Karpas-422 (cell line): ENCODE results near the gene CEP85. TPM values are rescaled to one million over a fixed set of nuclear protein-coding genes. Genes with fewer than 3 reads are reported as not detected.
A peak's percentile ranks its signal among the peaks of the same experiment; 100 is the strongest.

Experiments used
- DNase-seq: peaks from one replicate; pipeline ENCODE4 v3.0.0-alpha.2; 2015
- H2AFZ ChIP-seq: fragments of 200-600 bp; sonication (generic); 2 replicates; pipeline ENCODE4 v1.6.1; 2014; ENCODE audit warnings: antibody characterized with exemption, low read length, mixed read lengths
- H3K27ac ChIP-seq: fragments of 200-600 bp; sonication (generic); 2 replicates; pipeline ENCODE4 v1.5.1; 2014; ENCODE audit warnings: mild to moderate bottlenecking, low read length, moderate library complexity
- H3K27me3 ChIP-seq: fragments of 200-600 bp; sonication (generic); 2 replicates; pipeline ENCODE4 v1.6.1; 2014; ENCODE audit warnings: low read length, mixed read lengths
- H3K36me3 ChIP-seq: fragments of 200-600 bp; sonication (generic); 2 replicates; pipeline ENCODE4 v1.6.1; 2014; ENCODE audit warnings: low read length, mixed read lengths; ENCODE audit not compliant: insufficient read depth
- H3K4me1 ChIP-seq: fragments of 200-600 bp; sonication (generic); 2 replicates; pipeline ENCODE4 v1.6.1; 2014; ENCODE audit warnings: mild to moderate bottlenecking, low read length, mixed read lengths
- H3K4me2 ChIP-seq: fragments of 200-600 bp; sonication (generic); 2 replicates; pipeline ENCODE4 v1.6.1; 2014; ENCODE audit warnings: low read length, low read depth, mild to moderate bottlenecking; ENCODE audit not compliant: poor library complexity, severe bottlenecking
- H3K4me3 ChIP-seq: fragments of 200-600 bp; sonication (generic); 2 replicates; pipeline ENCODE4 v1.5.1; 2014; ENCODE audit warnings: mild to moderate bottlenecking, antibody characterized with exemption, low read length, mixed read lengths
- H3K79me2 ChIP-seq: fragments of 200-600 bp; sonication (generic); 2 replicates; pipeline ENCODE4 v1.6.1; 2014; ENCODE audit warnings: mild to moderate bottlenecking, low read length, mixed read lengths
- H3K9ac ChIP-seq: fragments of 200-600 bp; sonication (generic); 2 replicates; pipeline ENCODE4 v1.6.0; 2014; ENCODE audit warnings: low read length
- H3K9me2 ChIP-seq: fragments of 200-600 bp; sonication (generic), shearing (Covaris generic); replicated peaks from 2 replicates; pipeline ENCODE4 v1.6.0; 2014; ENCODE audit warnings: mild to moderate bottlenecking, low read length, moderate library complexity; ENCODE audit not compliant: insufficient read depth
- H3K9me3 ChIP-seq: fragments of 300-700, 200-600 bp; sonication (generic); 2 replicates; pipeline ENCODE4 v1.6.1; 2014; ENCODE audit warnings: low read length, mixed read lengths
- H4K20me1 ChIP-seq: fragments of 200-600 bp; sonication (generic); 2 replicates; pipeline ENCODE4 v1.6.1; 2014; ENCODE audit warnings: mild to moderate bottlenecking, antibody characterized with exemption, low read length, low read depth; ENCODE audit not compliant: insufficient read depth
- total RNA-seq: library from RNA; depleted of rRNA; stranded (reverse); fragments of >200 nt; shearing (Covaris generic); gene quantifications from 2 replicates; pipeline ENCODE4 v1.2.3, GENCODE V29; 2014; ENCODE audit warnings: low replicate concordance

CEP85 gene
- total RNA-seq, 1 experiment from 2014 or later, result 23.8 TPM

DNA sequence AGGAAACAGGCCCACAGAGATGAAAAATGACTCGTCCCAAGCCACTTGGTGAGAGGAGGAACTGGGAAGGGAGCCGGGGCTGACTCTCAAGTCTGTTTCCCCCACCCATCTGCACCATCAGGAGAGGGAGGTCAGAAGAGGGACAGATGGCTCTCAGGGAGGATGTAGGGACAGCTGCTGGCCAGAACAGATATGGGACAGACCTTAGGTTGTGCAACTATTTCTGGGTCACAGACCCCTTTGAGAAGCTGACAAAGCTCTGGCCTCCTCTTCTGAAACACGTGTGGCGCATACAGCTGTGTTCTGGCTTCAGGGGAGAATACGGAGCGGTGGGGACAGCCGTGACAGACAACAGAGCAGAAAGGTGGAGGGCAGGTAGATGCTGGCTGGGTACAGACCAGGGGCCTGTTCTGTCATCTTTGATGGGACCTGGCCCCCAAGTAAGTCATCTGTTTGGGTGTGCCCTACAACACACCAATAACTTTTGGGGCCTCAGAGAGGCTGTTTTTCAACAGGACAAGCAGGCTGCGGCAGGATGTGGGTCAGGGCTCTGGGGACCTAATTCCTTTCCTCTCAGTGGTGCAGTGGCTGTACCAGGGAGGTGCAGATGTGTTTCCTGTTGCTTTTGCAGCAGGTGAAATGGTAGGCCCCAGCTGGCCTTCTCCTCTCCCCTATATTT lies 53.2 kb downstream of the CEP85 start:
- Histone ChIP-seq H3K4me2 (peak overlapping the region; percentile 62), H3K4me3 (peak overlapping the region; percentile 13; the same call in 1 of the 2 replicates), H3K9me2 (no peaks in the 10 kb centered on the region), H3K4me1 (peaks cover 100% of the 10 kb centered on the region), H3K27ac (peak overlapping the region; percentile 98), H3K36me3 (no peaks in the 10 kb centered on the region; the same call in 1 of the 2 replicates), H4K20me1 (no peaks in the 10 kb centered on the region), H3K9ac (peak overlapping the region; percentile 85), H3K27me3 (no peaks in the 10 kb centered on the region), H3K9me3 (no peaks in the 10 kb centered on the region), H3K79me2 (no peaks in the 10 kb centered on the region), H2AFZ (no peak overlapping the region)
- peak; percentile 82 for DNase-seq

DNA sequence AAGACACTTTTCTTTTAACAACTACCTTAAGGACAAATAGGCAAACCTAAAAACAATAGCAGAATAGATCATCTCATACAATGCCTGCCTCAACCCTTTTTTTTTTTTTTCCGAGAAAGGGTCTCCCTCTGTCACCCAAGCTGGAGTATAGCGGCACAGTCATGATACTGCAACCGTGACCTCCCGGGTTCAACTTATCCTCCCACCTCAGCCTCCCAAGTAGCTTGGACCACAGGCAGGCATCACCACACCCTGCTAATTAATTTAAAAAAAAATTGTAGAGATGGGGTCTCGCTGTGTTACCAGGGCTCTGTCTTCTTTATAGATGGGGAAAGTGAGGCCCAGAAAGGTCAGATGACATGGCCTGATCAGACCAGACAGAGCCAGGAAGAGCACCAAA lies 53.8 kb downstream of the CEP85 start:
- no peaks in the 10 kb centered on the region for H3K79me2 ChIP-seq
- DNase-seq, result no peak
- H3K9me2 ChIP-seq, result no peaks in the 10 kb centered on the region
- H3K9me3 ChIP-seq, result no peaks in the 10 kb centered on the region
- no peaks in the 10 kb centered on the region for H3K27me3 ChIP-seq
- peaks cover 100% of the 10 kb centered on the region for H3K4me1 ChIP-seq
- peak overlapping the region; percentile 98 for H3K27ac ChIP-seq
- H3K4me2 ChIP-seq, result peak overlapping the region; percentile 62
- peak overlapping the region; percentile 13; the same call in 1 of the 2 replicates for H3K4me3 ChIP-seq
- peak overlapping the region; percentile 85 for H3K9ac ChIP-seq
- no peak overlapping the region for H2AFZ ChIP-seq
- no peaks in the 10 kb centered on the region for H3K36me3 ChIP-seq
- no peaks in the 10 kb centered on the region for H4K20me1 ChIP-seq

DNA sequence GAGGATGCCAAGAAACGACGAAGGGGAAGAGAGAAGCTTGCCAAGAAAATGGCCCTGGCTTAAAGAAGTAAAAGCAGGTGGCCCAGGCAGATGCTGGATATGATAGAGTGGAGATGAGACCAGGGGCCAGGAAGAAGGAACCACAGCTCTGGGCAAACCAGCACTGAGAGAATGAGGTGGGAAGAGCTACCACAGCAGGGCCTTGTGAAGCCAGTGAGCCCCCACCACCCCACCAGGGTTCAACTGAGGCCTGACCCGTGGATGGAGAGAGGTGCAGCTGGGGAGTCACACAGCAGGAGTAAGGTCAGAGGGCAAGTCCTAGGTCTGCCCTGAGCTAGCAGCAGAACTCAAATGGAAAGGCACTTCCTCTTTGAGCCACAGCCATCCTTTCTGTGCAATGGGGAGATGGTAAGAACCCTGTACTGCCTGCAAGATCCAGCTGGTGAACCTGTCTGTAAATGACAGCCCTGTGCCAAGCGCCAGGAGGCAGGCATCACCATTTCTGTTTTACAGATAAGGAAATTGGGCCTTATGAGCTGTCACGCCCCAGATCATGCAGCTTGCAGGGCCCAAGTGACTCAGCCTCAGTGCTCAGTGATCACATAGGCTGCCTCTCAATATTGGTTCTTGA lies 54.4 kb downstream of the CEP85 start:
- H3K9ac ChIP-seq, result peak overlapping the region; percentile 85
- H3K4me3 ChIP-seq, result peak overlapping the region; percentile 17; the same call in 1 of the 2 replicates
- no peak overlapping the region for H2AFZ ChIP-seq

DNA sequence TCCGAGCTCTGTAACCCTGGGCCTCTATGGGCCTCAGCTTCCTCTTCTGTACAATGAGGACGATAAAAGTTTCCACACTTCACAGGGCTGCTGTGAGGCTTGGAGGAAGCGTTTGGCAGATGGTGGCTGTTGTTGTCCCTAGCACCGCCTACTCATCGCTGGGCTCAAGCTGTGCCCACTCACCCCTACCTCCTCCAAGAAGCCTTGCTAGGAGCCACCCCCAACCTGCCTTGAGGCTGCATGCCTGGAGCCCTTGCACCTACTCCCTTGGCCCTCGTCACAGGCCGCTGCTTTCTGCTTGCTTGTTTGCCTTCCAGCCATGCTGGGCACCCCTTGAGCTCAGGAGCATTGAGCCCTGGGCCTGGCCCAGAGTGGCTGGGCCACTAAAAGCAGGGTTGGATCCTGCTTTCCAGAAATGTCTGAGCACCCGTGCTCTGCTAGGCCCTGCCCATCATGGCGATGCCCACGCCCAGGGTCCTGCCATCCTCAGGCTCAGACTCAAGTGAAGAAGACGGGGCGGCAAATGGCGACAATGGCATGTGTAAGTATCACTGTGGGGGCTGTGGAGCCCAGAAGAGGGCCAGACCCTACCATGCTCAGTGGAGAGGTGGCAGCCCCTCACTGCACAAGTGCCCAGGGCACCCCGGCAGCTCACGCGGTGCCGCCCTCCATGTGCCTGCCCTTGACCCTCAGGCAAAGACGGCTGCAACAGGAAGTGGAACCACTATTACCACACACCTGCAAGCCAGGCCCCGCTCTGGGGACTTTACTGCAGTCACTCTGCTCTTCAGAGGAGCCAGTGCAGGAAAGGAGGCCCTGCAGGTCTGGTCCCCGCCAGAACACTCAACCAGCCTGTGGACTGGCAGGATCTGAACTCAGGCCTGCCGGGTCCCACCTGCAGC lies 55.4 kb downstream of the CEP85 start:
- peaks cover 88% of the 10 kb centered on the region for H3K4me1 ChIP-seq
- H4K20me1 ChIP-seq, result no peaks in the 10 kb centered on the region
- peak overlapping the region; percentile 62 for H3K4me2 ChIP-seq
- H3K36me3 ChIP-seq, result no peaks in the 10 kb centered on the region
- H3K9ac ChIP-seq, result peak overlapping the region; percentile 85
- no peaks in the 10 kb centered on the region for H3K9me2 ChIP-seq
- peak overlapping the region; percentile 98 for H3K27ac ChIP-seq
- peak; percentile 96 for DNase-seq
- H3K27me3 ChIP-seq, result no peaks in the 10 kb centered on the region
- peak overlapping the region; percentile 49; the same call in 1 of the 2 replicates for H3K4me3 ChIP-seq
- no peak overlapping the region for H2AFZ ChIP-seq
- no peaks in the 10 kb centered on the region for H3K9me3 ChIP-seq
- H3K79me2 ChIP-seq, result no peaks in the 10 kb centered on the region

More for the DNA sequence above, 54.4 kb downstream of the CEP85 start:
- Histone ChIP-seq H3K27ac (peak overlapping the region; percentile 98), H4K20me1 (no peaks in the 10 kb centered on the region), H3K79me2 (no peaks in the 10 kb centered on the region), H3K9me2 (no peaks in the 10 kb centered on the region), H3K9me3 (no peaks in the 10 kb centered on the region), H3K36me3 (no peaks in the 10 kb centered on the region), H3K27me3 (no peaks in the 10 kb centered on the region), H3K4me1 (peaks cover 98% of the 10 kb centered on the region), H3K4me2 (peak overlapping the region; percentile 62)
- DNase-seq, result peak; percentile 89

DNA sequence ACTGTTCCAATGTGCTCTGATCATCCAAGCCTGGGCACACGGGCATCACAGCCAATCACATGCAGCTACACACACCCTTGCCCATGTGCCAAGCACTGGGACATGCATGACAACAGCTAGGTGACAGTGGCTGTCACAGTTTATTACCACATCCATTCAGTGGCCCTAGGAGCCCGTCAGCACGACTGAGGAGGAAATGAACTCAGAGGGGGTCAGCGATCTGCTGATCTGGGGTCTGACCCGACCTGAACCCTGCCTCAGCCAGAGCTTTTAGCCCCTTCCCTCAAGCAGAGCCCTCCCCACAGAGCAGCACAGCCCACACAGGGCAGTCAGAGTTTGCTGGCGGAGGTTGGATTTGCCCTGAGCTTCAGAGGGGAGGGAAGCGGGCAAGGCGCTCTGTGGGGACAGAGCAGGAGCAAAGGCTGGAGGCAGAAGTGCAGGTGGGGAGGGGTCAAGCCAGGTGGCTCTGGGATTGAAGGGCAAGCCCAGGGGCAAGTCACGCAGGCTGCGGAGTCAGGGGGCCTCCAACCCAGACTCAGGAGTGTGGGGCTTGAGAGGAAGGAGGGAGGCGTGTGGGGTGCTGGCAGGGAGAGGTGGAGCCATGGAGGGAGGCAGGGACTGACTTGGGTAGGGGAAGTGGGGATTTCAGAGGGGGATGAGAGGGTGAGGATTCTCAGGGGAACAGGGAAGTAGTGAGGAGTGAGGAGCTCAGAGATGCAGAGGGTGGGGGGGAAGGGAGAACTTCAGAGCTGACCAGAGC lies 56.3 kb downstream of the CEP85 start:
- Histone ChIP-seq H3K4me1 (peaks cover 79% of the 10 kb centered on the region), H3K27me3 (no peaks in the 10 kb centered on the region), H3K79me2 (no peaks in the 10 kb centered on the region), H3K4me2 (peak overlapping the region; percentile 62), H4K20me1 (no peaks in the 10 kb centered on the region), H3K27ac (peak overlapping the region; percentile 98), H3K36me3 (no peaks in the 10 kb centered on the region), H3K4me3 (peak overlapping the region; percentile 49; the same call in 1 of the 2 replicates), H3K9me3 (no peaks in the 10 kb centered on the region), H2AFZ (no peak overlapping the region), H3K9ac (peak overlapping the region; percentile 85), H3K9me2 (no peaks in the 10 kb centered on the region)
- peak; percentile 63 for DNase-seq

DNA sequence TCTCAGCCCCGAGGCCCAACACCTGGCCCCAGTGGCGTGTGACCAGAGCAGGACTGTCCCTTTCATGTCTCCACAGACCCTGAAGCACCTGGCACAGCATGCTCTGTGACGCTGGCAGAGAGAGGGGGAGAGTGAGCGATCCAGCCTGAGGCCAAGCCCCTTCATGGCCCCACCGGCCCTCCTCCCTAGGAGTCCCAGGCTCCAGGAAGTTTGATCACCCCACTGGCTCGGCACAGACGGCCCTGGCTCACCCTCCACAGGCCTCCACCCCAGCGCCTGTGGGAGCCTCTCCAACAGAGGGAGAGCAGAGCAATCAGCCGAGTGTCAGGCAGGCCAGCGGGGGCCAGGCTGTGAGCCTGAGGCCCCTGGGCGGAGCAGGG lies 56.9 kb downstream of the CEP85 start:
- H3K9me2 ChIP-seq, result no peaks in the 10 kb centered on the region
- no peaks in the 10 kb centered on the region for H3K27me3 ChIP-seq
- H2AFZ ChIP-seq, result no peak overlapping the region
- H3K4me1 ChIP-seq, result peaks cover 73% of the 10 kb centered on the region
- H3K9ac ChIP-seq, result peak overlapping the region; percentile 85
- H3K4me3 ChIP-seq, result peak overlapping the region; percentile 49; the same call in 1 of the 2 replicates
- peak overlapping the region; percentile 98 for H3K27ac ChIP-seq
- no peaks in the 10 kb centered on the region for H4K20me1 ChIP-seq
- peak overlapping the region; percentile 62 for H3K4me2 ChIP-seq
- H3K36me3 ChIP-seq, result no peaks in the 10 kb centered on the region
- DNase-seq, result no peak
- no peaks in the 10 kb centered on the region for H3K79me2 ChIP-seq
- H3K9me3 ChIP-seq, result no peaks in the 10 kb centered on the region

DNA sequence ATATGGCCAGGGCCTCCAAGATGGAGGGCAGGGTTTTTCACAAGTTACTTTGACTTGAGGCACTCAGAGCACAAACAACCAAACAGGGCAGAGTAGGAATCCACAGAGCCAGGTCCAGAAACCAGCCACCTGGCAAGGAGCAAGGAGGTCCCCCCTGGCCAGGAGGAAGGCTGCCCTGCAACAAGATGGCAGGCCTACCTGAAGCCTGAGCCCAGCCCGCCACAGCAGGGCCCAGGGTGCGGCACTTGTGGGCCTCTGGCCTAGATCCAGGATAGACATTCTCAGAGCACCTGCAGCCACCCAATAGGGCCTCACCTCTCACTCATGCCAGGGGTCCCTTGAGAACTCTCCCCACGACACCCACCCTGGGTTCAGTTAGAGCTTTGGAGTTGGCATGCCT lies 57.4 kb downstream of the CEP85 start:
- Histone ChIP-seq H3K9me2 (no peaks in the 10 kb centered on the region), H3K79me2 (no peaks in the 10 kb centered on the region), H3K4me3 (no peak overlapping the region), H3K4me2 (peak overlapping the region; percentile 62), H3K9ac (peak overlapping the region; percentile 85), H3K9me3 (no peaks in the 10 kb centered on the region), H3K27ac (peak overlapping the region; percentile 98), H4K20me1 (no peaks in the 10 kb centered on the region), H3K36me3 (no peaks in the 10 kb centered on the region), H3K27me3 (no peaks in the 10 kb centered on the region), H2AFZ (no peak overlapping the region), H3K4me1 (peaks cover 68% of the 10 kb centered on the region)
- DNase-seq, result peak; percentile 43
